SU-DHL-6 (cell line): ENCODE data around the gene GIPC3.

Experiments
- CTCF ChIP-seq: fragments of 200-600 bp; sonication (generic); IDR thresholded peaks from one replicate; pipeline ENCODE4 v1.5.1; 2017; ENCODE audit warnings: antibody characterized with exemption, mild to moderate bottlenecking, low read length, moderate library complexity; ENCODE audit not compliant: insufficient read depth, poor library complexity, severe bottlenecking
- EZH2phosphoT487 ChIP-seq: fragments of 200-600 bp; sonication (generic), shearing (Covaris generic); conservative IDR thresholded peaks from 2 replicates; pipeline ENCODE4 v1.6.1; 2018; ENCODE audit warnings: mild to moderate bottlenecking, antibody characterized with exemption, low read length, moderate library complexity, mixed read lengths

DNA sequence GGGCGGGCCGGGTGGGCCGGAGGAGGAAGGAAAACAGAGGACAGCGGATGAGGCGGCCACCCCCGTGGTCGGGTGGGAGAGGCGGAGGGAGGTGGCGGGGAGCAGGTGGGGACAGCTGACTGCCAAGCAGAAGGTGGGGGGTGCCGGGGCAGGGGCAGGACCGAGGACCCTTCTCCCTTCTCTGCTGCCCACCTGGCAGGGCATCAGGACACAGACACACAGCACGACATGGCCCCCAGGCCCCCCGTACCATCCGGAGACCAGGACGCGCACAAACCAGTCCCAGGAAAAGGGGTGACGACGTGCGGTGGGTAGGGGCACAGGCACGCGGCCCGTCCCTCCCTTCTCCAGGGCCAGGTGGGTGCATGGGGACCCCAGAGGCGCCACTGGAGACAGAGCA is 52.3 kb downstream of the GIPC3 start:
- TF ChIP-seq CTCF: no peak
- TF ChIP-seq EZH2phosphoT487: no peak
